H4 (cell line): Measurements from ENCODE around the gene HEBP1. TPM values are rescaled to one million over a fixed set of nuclear protein-coding genes. Genes with fewer than 3 reads are reported as not detected.

Experiments
- DNase-seq: peaks from one replicate; pipeline ENCODE4 v3.0.0-alpha.2; 2015; ENCODE audit warnings: low spot score
- total RNA-seq: library from RNA; depleted of rRNA; stranded (reverse); fragments of >200 nt; shearing (Covaris generic); gene quantifications from 2 replicates; pipeline ENCODE4 v1.2.3, GENCODE V29; 2014

Gene HEBP1
- total RNA-seq, 1 experiment from 2014 or later = 6.9 TPM

GRCh38 chr12:12990700-12991468 lies 9.2 kb downstream of the HEBP1 start:
- DNase-seq = no peak

- no peak for DNase-seq
Observed at GRCh38 chr12:12987421-12987820, 12.6 kb downstream of the HEBP1 start.

- no peak for DNase-seq
Observed at GRCh38 chr12:12986775-12987331, 13.2 kb downstream of the HEBP1 start.

- DNase-seq = peak; percentile 39
Observed at GRCh38 chr12:12985817-12986408, 14.2 kb downstream of the HEBP1 start.

- no peak for DNase-seq
Observed at GRCh38 chr12:12984149-12984548, 15.9 kb downstream of the HEBP1 start.

GRCh38 chr12:12983420-12984035 lies 16.5 kb downstream of the HEBP1 start:
- peak; percentile 62 for DNase-seq

GRCh38 chr12:12982331-12982730 lies 17.7 kb downstream of the HEBP1 start:
- DNase-seq = no peak

GRCh38 chr12:12979731-12980259 lies 20.3 kb downstream of the HEBP1 start:
- no peak for DNase-seq

GRCh38 chr12:12979126-12979525 lies 20.9 kb downstream of the HEBP1 start:
- no peak for DNase-seq

GRCh38 chr12:12977231-12977630 lies 22.8 kb downstream of the HEBP1 start:
- no peak for DNase-seq

- DNase-seq = peak; percentile 54
Observed at GRCh38 chr12:12976366-12976765, 23.7 kb downstream of the HEBP1 start.

GRCh38 chr12:12975322-12976077 lies 24.6 kb downstream of the HEBP1 start:
- peak; percentile 63 for DNase-seq

GRCh38 chr12:12974211-12974610 lies 25.9 kb downstream of the HEBP1 start:
- no peak for DNase-seq

GRCh38 chr12:12973019-12973418 lies 27.0 kb downstream of the HEBP1 start:
- no peak for DNase-seq

GRCh38 chr12:12965836-12966235 lies 34.2 kb downstream of the HEBP1 start:
- DNase-seq = no peak

GRCh38 chr12:12964255-12964654 lies 35.8 kb downstream of the HEBP1 start:
- no peak for DNase-seq

GRCh38 chr12:12960639-12961209 lies 39.3 kb downstream of the HEBP1 start:
- no peak for DNase-seq

GRCh38 chr12:12958886-12959285 lies 41.2 kb downstream of the HEBP1 start:
- DNase-seq = no peak

- no peak for DNase-seq
Observed at GRCh38 chr12:12954878-12955625, 45.0 kb downstream of the HEBP1 start.

- no peak for DNase-seq
Observed at GRCh38 chr12:12954356-12954755, 45.7 kb downstream of the HEBP1 start.

GRCh38 chr12:12952036-12952435 lies 48.0 kb downstream of the HEBP1 start, which contains the start of gene GPRC5D:
GPRC5D (minus strand) TSS chr12:12952170; CDS start chr12:12950384, 1,786 bp downstream.
- DNase-seq = no peak
